AG09309 (cell line): Measurements from ENCODE around the gene C4orf33.
"Not testable (repeated sequence)": the region's sequence is repeated elsewhere in the genome, so short reads cannot be mapped to it uniquely, and the experiment has no call there.

Source experiments
- DNase-seq: peaks from one replicate; pipeline ENCODE4 v3.0.0-alpha.2; 2010; ENCODE audit warnings: low read depth
- H3K4me3 ChIP-seq: 2 replicates; pipeline ENCODE4 v1.5.1; 2011; ENCODE audit warnings: mild to moderate bottlenecking, low read depth, low read length, moderate library complexity; ENCODE audit not compliant: control insufficient read depth
- TF ChIP-seq, protein P1 (sequence below): IDR thresholded peaks from 2 replicates; pipeline ENCODE4 v1.5.1; 2011; ENCODE audit warnings: mild to moderate bottlenecking, low read depth, low read length, inconsistent platforms; ENCODE audit not compliant: insufficient read depth, control insufficient read depth; ENCODE audit errors: missing control alignments

C4orf33 gene

DNA sequence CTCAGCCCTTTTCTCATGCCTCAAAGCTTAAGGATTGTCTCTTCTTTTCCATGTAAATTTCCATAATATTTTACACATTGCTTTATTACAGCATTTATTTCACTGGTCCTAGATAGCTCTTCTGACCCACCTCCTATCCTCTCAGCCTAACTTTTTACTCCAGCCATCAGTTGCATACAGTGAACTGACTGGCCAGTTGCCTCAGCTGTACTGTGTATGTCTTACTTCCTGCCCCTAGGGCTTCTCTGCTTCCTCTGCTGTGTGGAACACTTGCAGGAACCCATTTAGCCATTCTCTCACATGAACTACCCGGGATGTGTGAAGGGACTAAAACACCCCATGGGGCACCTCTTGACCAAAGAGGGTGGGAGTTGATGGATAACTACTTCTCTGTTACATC is 18.0 kb downstream of the C4orf33 start:
- DNase-seq: no peak
- H3K4me3 ChIP-seq: no peak overlapping the region
- TF ChIP-seq, protein P1, sequence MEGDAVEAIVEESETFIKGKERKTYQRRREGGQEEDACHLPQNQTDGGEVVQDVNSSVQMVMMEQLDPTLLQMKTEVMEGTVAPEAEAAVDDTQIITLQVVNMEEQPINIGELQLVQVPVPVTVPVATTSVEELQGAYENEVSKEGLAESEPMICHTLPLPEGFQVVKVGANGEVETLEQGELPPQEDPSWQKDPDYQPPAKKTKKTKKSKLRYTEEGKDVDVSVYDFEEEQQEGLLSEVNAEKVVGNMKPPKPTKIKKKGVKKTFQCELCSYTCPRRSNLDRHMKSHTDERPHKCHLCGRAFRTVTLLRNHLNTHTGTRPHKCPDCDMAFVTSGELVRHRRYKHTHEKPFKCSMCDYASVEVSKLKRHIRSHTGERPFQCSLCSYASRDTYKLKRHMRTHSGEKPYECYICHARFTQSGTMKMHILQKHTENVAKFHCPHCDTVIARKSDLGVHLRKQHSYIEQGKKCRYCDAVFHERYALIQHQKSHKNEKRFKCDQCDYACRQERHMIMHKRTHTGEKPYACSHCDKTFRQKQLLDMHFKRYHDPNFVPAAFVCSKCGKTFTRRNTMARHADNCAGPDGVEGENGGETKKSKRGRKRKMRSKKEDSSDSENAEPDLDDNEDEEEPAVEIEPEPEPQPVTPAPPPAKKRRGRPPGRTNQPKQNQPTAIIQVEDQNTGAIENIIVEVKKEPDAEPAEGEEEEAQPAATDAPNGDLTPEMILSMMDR: no peak

DNA sequence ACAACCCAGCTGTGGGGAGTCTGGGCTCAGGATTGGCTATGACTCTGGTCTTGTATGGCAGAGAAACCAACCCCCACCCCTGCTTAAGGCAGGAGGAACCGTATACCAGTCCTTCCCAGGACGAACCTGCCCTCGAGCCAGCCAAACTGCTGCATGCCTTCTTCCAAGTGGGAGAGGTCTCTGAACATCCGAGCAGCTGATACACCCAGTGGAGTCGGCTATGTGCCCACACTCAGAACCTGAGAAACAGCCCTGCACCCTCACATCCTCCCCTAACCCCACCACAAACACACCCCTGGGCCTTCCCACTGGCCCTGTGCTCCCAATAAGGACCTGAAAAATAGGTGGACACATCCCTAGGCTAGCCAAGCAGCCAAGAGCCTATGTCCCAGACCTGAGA is 21.8 kb downstream of the C4orf33 start:
- DNase-seq: no peak
- TF ChIP-seq, protein P1: no peak
- H3K4me3 ChIP-seq: no peak overlapping the region

DNA sequence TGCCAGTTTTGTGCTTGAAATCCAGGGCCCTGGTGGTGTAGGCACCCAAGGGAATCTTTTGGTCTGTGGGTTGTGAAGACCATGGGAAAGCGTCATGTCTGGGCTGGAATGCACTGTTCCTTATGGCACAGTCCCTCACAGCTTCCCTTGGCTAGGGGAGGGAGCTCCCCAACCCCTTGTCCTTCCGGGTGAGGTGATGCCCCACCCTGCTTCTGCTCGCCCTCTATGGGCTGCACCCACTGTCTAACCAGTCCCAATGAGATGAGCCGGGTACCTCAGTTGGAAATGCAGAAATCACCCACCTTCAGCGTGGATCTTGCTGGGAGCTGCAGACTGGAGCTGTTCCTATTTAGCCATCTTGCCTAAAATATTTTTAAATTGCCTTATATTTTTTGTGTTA is 30.7 kb downstream of the C4orf33 start:
- DNase-seq, H3K4me3 ChIP-seq: not testable (repeated sequence)

DNA sequence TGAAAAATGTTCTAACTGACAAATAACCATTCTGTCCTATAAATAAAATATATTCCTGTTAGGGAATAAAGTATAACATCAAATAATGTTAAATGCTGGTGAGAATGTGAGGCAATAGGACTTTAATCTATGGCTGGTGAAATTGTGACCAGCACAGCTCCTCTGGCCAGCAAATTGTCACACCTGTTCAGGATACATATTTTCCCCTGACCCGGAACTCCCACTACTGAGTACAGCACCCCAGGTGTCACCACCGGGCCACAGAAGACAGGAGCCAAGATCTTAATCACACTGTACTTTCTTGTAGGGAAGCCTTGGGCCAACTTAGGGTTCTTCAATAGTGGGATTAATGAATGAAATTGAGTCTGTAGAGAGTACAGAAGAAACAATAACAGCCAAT is 33.2 kb downstream of the C4orf33 start:
- DNase-seq: no peak
- TF ChIP-seq, protein P1: no peak
- no peak overlapping the region for H3K4me3 ChIP-seq

DNA sequence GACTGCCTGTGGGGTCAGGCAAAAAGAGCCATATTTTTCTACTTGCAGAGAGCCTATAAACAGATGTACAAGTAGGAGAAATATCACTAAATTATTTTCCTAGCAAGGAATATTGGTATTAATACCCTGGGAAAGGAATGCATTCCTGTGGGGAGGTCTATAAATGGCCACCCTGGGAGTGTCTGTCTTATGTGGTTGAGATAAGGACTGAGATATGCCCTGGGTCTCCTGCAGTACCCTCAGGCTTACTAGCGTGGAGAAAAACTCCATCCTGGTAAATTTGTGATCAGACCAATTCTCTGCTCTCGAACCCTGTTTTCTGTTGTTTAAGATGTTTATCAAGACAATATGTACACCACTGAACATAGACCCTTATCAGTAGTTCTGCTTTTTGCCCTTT is 35.4 kb downstream of the C4orf33 start:
- TF ChIP-seq, protein P1: no peak
- no peak for DNase-seq
- no peak overlapping the region for H3K4me3 ChIP-seq

DNA sequence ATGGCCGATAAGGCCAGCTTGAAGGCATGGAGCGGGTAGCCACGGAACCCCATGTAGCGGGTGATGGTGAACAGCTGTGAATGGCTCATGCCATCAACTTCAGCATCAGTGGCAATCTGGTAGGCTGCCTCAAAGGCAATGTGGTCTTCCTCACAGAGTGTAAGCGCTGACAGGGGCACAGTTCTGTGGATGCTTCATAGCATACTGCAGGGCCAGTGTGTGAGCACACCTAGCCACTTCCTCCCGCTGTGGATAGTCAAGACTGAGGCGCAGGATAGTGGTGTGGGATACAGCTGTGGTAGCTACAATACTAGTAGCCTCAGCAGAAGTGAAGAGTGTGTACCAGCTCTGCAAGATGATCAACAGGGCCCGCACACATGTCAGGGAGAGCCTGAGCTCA is 40.5 kb downstream of the C4orf33 start:
- TF ChIP-seq, protein P1: no peak
- DNase-seq: no peak
- H3K4me3 ChIP-seq: no peak overlapping the region

DNA sequence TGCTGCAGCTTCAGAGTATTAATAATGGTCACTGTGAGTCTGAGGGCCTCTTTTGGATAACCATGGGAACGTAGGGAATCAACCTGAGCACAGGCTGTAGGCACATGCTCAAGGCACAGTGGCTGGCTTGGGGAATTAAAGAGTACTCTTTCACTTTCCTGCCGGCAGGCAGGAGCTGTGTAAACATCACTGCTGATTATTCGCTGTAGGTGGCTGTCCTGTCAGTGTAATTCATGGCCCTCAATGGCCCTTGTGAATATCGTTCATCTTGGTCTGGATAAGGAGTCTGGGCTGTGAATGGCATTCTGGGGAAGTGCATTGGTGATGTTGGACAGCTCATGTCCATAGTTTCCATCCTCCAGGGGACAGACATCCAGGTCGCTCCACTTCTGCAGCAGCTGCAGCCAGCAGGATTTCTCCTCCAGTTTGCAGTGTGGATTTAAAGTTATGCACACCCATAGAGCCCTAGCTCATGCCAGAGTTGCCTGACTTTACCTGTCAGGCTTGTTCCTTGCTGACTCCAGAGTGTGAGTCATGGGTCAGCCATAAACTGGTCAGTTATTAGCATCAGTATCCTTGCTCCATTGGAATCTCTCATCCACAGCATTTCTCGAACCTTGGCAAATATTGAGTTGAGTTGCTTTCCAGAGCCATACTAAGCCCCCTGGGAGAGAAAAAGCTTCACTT is 43.0 kb downstream of the C4orf33 start:
- TF ChIP-seq, protein P1: no peak
- no peak for DNase-seq
- no peak overlapping the region for H3K4me3 ChIP-seq
